Measurements from ENCODE around the gene OR51I1. TPM values are rescaled to one million over a fixed set of nuclear protein-coding genes. Genes with fewer than 3 reads are reported as not detected.

Gene OR51I1
- total RNA-seq, result not detected

- no peak for ATAC-seq
- Mint-ChIP-seq H3K4me3 (no peak within 1 kb of the TSS), H3K9me3 (no peaks in the 10 kb centered on the region), H3K4me1 (ENCODE audit: low read depth) (no peaks in the 10 kb centered on the region), H3K27me3 (ENCODE audit: low read depth) (peaks cover 9% of the 10 kb centered on the region), H3K36me3 (ENCODE audit: insufficient read depth) (no peaks in the 10 kb centered on the region)
- no peak for DNase-seq
These were observed at the start of gene OR51I1 for GRCh38 chr11:5441414-5441813. TSS of gene OR51I1 (minus strand) at chr11:5441514. CDS start at chr11:5441514, 0 bp downstream.

GRCh38 chr11:5489576-5490357 is 48.5 kb upstream of the OR51I1 start:
- Mint-ChIP-seq H3K36me3 (ENCODE audit: insufficient read depth) (no peaks in the 10 kb centered on the region), H3K9me3 (no peaks in the 10 kb centered on the region), H3K4me1 (ENCODE audit: low read depth) (no peaks in the 10 kb centered on the region), H3K27me3 (ENCODE audit: low read depth) (no peaks in the 10 kb centered on the region), H3K4me3 (no peak overlapping the region)
- no peak for ATAC-seq
- DNase-seq, result no peak

- DNase-seq, result no peak
- no peak for ATAC-seq
- Mint-ChIP-seq H3K27me3 (ENCODE audit: low read depth) (no peaks in the 10 kb centered on the region), H3K4me1 (ENCODE audit: low read depth) (no peaks in the 10 kb centered on the region), H3K4me3 (no peak overlapping the region), H3K9me3 (no peaks in the 10 kb centered on the region), H3K36me3 (ENCODE audit: insufficient read depth) (no peaks in the 10 kb centered on the region)
These were observed 47.6 kb upstream of the OR51I1 start for GRCh38 chr11:5488798-5489399.

- H3K27me3 Mint-ChIP-seq (ENCODE audit: low read depth), result no peaks in the 10 kb centered on the region
- no peak within 1 kb of the TSS for H3K4me3 Mint-ChIP-seq
- H3K36me3 Mint-ChIP-seq (ENCODE audit: insufficient read depth), result no peaks in the 10 kb centered on the region
- ATAC-seq (no peak), DNase-seq (no peak)
- H3K4me1 Mint-ChIP-seq (ENCODE audit: low read depth), result no peaks in the 10 kb centered on the region
- H3K9me3 Mint-ChIP-seq, result no peaks in the 10 kb centered on the region
These were observed 47.1 kb upstream of the OR51I1 start, which contains the start of gene OR52D1 for GRCh38 chr11:5488385-5488784. TSS of gene OR52D1 (plus strand) at chr11:5488685. CDS start at chr11:5488707, 22 bp downstream.

GRCh38 chr11:5486421-5486820 is 45.1 kb upstream of the OR51I1 start:
- DNase-seq (no peak), ATAC-seq (peak; percentile 18 to 23)
- Mint-ChIP-seq H3K4me3 (no peak overlapping the region), H3K36me3 (ENCODE audit: insufficient read depth) (no peaks in the 10 kb centered on the region), H3K9me3 (no peaks in the 10 kb centered on the region), H3K27me3 (ENCODE audit: low read depth) (no peaks in the 10 kb centered on the region), H3K4me1 (ENCODE audit: low read depth) (no peaks in the 10 kb centered on the region)

GRCh38 chr11:5486003-5486402 is 44.7 kb upstream of the OR51I1 start:
- ATAC-seq, result no peak
- no peak overlapping the region for H3K4me3 Mint-ChIP-seq
- H3K4me1 Mint-ChIP-seq (ENCODE audit: low read depth), result no peaks in the 10 kb centered on the region
- no peaks in the 10 kb centered on the region for H3K9me3 Mint-ChIP-seq
- no peaks in the 10 kb centered on the region for H3K36me3 Mint-ChIP-seq (ENCODE audit: insufficient read depth)
- H3K27me3 Mint-ChIP-seq (ENCODE audit: low read depth), result no peaks in the 10 kb centered on the region
- no peak for DNase-seq

- DNase-seq (peak; percentile 23), ATAC-seq (peak in 1 of 2 donors; percentile 51)
- no peaks in the 10 kb centered on the region for H3K9me3 Mint-ChIP-seq
- H3K4me3 Mint-ChIP-seq, result no peak overlapping the region
- peaks cover 13% of the 10 kb centered on the region for H3K27me3 Mint-ChIP-seq (ENCODE audit: low read depth)
- no peaks in the 10 kb centered on the region for H3K36me3 Mint-ChIP-seq (ENCODE audit: insufficient read depth)
- no peaks in the 10 kb centered on the region for H3K4me1 Mint-ChIP-seq (ENCODE audit: low read depth)
These were observed 35.0 kb upstream of the OR51I1 start for GRCh38 chr11:5476186-5476819.

- no peaks in the 10 kb centered on the region for H3K36me3 Mint-ChIP-seq (ENCODE audit: insufficient read depth)
- peaks cover 17% of the 10 kb centered on the region for H3K27me3 Mint-ChIP-seq (ENCODE audit: low read depth)
- DNase-seq, result no peak
- no peak overlapping the region for H3K4me3 Mint-ChIP-seq
- no peak for ATAC-seq
- no peaks in the 10 kb centered on the region for H3K9me3 Mint-ChIP-seq
- no peaks in the 10 kb centered on the region for H3K4me1 Mint-ChIP-seq (ENCODE audit: low read depth)
These were observed 32.6 kb upstream of the OR51I1 start for GRCh38 chr11:5473921-5474320.

GRCh38 chr11:5467527-5467926 is 26.2 kb upstream of the OR51I1 start:
- Mint-ChIP-seq H3K36me3 (ENCODE audit: insufficient read depth) (no peaks in the 10 kb centered on the region), H3K4me3 (no peak overlapping the region), H3K9me3 (no peaks in the 10 kb centered on the region), H3K4me1 (ENCODE audit: low read depth) (no peaks in the 10 kb centered on the region), H3K27me3 (ENCODE audit: low read depth) (peaks cover 4% of the 10 kb centered on the region)
- DNase-seq (no peak), ATAC-seq (no peak)

- ATAC-seq (no peak), DNase-seq (no peak)
- H3K9me3 Mint-ChIP-seq, result peaks cover 4% of the 10 kb centered on the region
- H3K4me1 Mint-ChIP-seq (ENCODE audit: low read depth), result no peaks in the 10 kb centered on the region
- no peaks in the 10 kb centered on the region for H3K36me3 Mint-ChIP-seq (ENCODE audit: insufficient read depth)
- no peak overlapping the region for H3K4me3 Mint-ChIP-seq
- H3K27me3 Mint-ChIP-seq (ENCODE audit: low read depth), result peaks cover 3% of the 10 kb centered on the region
These were observed 19.8 kb upstream of the OR51I1 start for GRCh38 chr11:5460983-5461621.

GRCh38 chr11:5449432-5449831 is 8.1 kb upstream of the OR51I1 start:
- no peak overlapping the region for H3K4me3 Mint-ChIP-seq
- no peaks in the 10 kb centered on the region for H3K9me3 Mint-ChIP-seq
- no peaks in the 10 kb centered on the region for H3K4me1 Mint-ChIP-seq (ENCODE audit: low read depth)
- ATAC-seq (no peak), DNase-seq (no peak)
- H3K36me3 Mint-ChIP-seq (ENCODE audit: insufficient read depth), result no peaks in the 10 kb centered on the region
- peaks cover 6% of the 10 kb centered on the region for H3K27me3 Mint-ChIP-seq (ENCODE audit: low read depth)

- no peak for DNase-seq
- H3K27me3 Mint-ChIP-seq (ENCODE audit: low read depth), result peaks cover 8% of the 10 kb centered on the region
- ATAC-seq, result no peak
- H3K4me1 Mint-ChIP-seq (ENCODE audit: low read depth), result no peaks in the 10 kb centered on the region
- H3K36me3 Mint-ChIP-seq (ENCODE audit: insufficient read depth), result no peaks in the 10 kb centered on the region
- no peak within 1 kb of the TSS for H3K4me3 Mint-ChIP-seq
- no peaks in the 10 kb centered on the region for H3K9me3 Mint-ChIP-seq
These were observed 7.7 kb upstream of the OR51I1 start, which contains the start of gene OR51I2 for GRCh38 chr11:5449023-5449422. TSS of gene OR51I2 (plus strand) at chr11:5449323. CDS start at chr11:5453489, 4,166 bp downstream.

- H3K36me3 Mint-ChIP-seq (ENCODE audit: insufficient read depth), result no peaks in the 10 kb centered on the region
- no peak for DNase-seq
- H3K27me3 Mint-ChIP-seq (ENCODE audit: low read depth), result peaks cover 11% of the 10 kb centered on the region
- ATAC-seq, result no peak
- H3K4me3 Mint-ChIP-seq, result no peak overlapping the region
- no peaks in the 10 kb centered on the region for H3K4me1 Mint-ChIP-seq (ENCODE audit: low read depth)
- no peaks in the 10 kb centered on the region for H3K9me3 Mint-ChIP-seq
These were observed 2.6 kb upstream of the OR51I1 start for GRCh38 chr11:5443835-5444393.

GRCh38 chr11:5423131-5423530 is 18.2 kb downstream of the OR51I1 start:
- Mint-ChIP-seq H3K4me1 (ENCODE audit: low read depth) (no peaks in the 10 kb centered on the region), H3K36me3 (ENCODE audit: insufficient read depth) (no peaks in the 10 kb centered on the region), H3K9me3 (no peaks in the 10 kb centered on the region), H3K4me3 (no peak overlapping the region), H3K27me3 (ENCODE audit: low read depth) (peaks cover 29% of the 10 kb centered on the region)
- no peak for DNase-seq
- ATAC-seq, result no peak

Data from activated T-cell treated with anti-CD3 and anti-CD28 coated beads, Interleukin-2, amount 50 U/mL, for 4 hours (primary cell).